K562 (cell line): ENCODE measurements around the gene SOCS3. TPM values are rescaled to one million over a fixed set of nuclear protein-coding genes. Genes with fewer than 3 reads are reported as not detected.
A peak's percentile ranks its signal among the peaks of the same experiment; 100 is the strongest.

Source experiments
- C11orf30 ChIP-seq: fragments of 450-650 bp; IDR thresholded peaks from 2 replicates; pipeline ENCODE4 v1.6.1; 2016; ENCODE audit warnings: low read depth, mild to moderate bottlenecking
- DACH1 ChIP-seq: fragments of 450-650 bp; IDR thresholded peaks from 2 replicates; pipeline ENCODE4 v1.6.1; 2018; ENCODE audit not compliant: partially characterized antibody
- GATA2 ChIP-seq: sonication (generic); formaldehyde crosslinking; IDR thresholded peaks from 2 replicates; pipeline ENCODE4 v1.4.0; 2020; ENCODE audit warnings: mild to moderate bottlenecking, missing genetic modification reagents
- KAT7 ChIP-seq: sonication (generic); formaldehyde crosslinking; IDR thresholded peaks from 2 replicates; pipeline ENCODE4 v1.8.0; 2022; ENCODE audit warnings: missing genetic modification reagents, mild to moderate bottlenecking, borderline replicate concordance
- KDM2B ChIP-seq: fragments of 250-450 bp; sonication (Bioruptor Pico); IDR thresholded peaks from 2 replicates; pipeline ENCODE4 v1.8.0; 2021; ENCODE audit warnings: mild to moderate bottlenecking, moderate library complexity
- KLF13 ChIP-seq: fragments of 450-650 bp; IDR thresholded peaks from 2 replicates; pipeline ENCODE4 v1.6.1; 2016; ENCODE audit warnings: missing genetic modification characterization, low read depth, mild to moderate bottlenecking, missing compliant biosample characterization, moderate library complexity, borderline replicate concordance
- LARP7 ChIP-seq: fragments of 450-650 bp; IDR thresholded peaks from 2 replicates; pipeline ENCODE4 v1.6.1; 2016
- NR4A1 ChIP-seq, 2 experiments: fragments of 250-450 bp in 1 of 2; fragments of 450-650 bp in 1 of 2; sonication (Bioruptor Pico) in 1 of 2; IDR thresholded peaks; 2 replicates each; pipeline versions ENCODE4 v1.4.0 to v1.6.1; 2016 to 2020; ENCODE audit warnings: mild to moderate bottlenecking in 2 of 2, missing compliant biosample characterization in 1 of 2, missing genetic modification characterization in 1 of 2, moderate library complexity in 1 of 2
- PBX2 ChIP-seq, 2 experiments: IDR thresholded peaks in 1 of 2; conservative IDR thresholded peaks in 1 of 2; 2 replicates each; pipeline ENCODE4 v1.6.1; 2016; ENCODE audit warnings: low read depth in 2 of 2, mild to moderate bottlenecking in 1 of 2, missing compliant biosample characterization in 1 of 2, missing genetic modification characterization in 1 of 2, moderate library complexity in 1 of 2
- POLR3A ChIP-seq: IDR thresholded peaks from 2 replicates; pipeline ENCODE4 v1.6.1; 2011; ENCODE audit warnings: borderline replicate concordance, mild to moderate bottlenecking, moderate library complexity; ENCODE audit not compliant: insufficient read length, insufficient read depth; ENCODE audit errors: extremely low read depth
- SMAD1 ChIP-seq: fragments of 150-350 bp; IDR thresholded peaks from 2 replicates; pipeline ENCODE4 v1.6.1; 2014; ENCODE audit warnings: low read length, low read depth; ENCODE audit not compliant: partially characterized antibody
- U2AF2 ChIP-seq: fragments of 200-400 bp; formaldehyde crosslinking; optimal IDR thresholded peaks from 2 replicates; pipeline ENCODE3; 2017; ENCODE audit warnings: low read depth, mild to moderate bottlenecking, low read length
- ZBTB9 ChIP-seq: fragments of 450-650 bp; formaldehyde crosslinking; IDR thresholded peaks from 2 replicates; pipeline ENCODE4 v1.4.0; 2020; ENCODE audit warnings: mild to moderate bottlenecking, moderate library complexity
- ZNF184 ChIP-seq: sonication (generic); formaldehyde crosslinking; IDR thresholded peaks from 2 replicates; pipeline ENCODE4 v1.5.0; 2020; ENCODE audit warnings: missing genetic modification reagents
- ZNF384 ChIP-seq: IDR thresholded peaks from 2 replicates; pipeline ENCODE4 v1.6.1; 2012; ENCODE audit warnings: low read depth, low read length, improper control_type of control experiment
- ZNF589 ChIP-seq: fragments of 200-800 bp; sonication (Bioruptor generic); IDR thresholded peaks from 2 replicates; pipeline ENCODE4 v1.6.1; 2016; ENCODE audit warnings: low read depth, missing genetic modification characterization, missing compliant biosample characterization
- polyA plus RNA-seq, 8 experiments: library from polyadenylated mRNA; depleted of rRNA in 4 of 8; stranded (reverse) in 5 of 8; unstranded in 3 of 8; fragments of >200 nt; fragmentation: Nextera tagmentation in 2 of 8; fragmentation: Illumina TruSeq in 1 of 8; extraction: Ambion mirVana in 2 of 8; extraction: Trizol in 1 of 8; gene quantifications; 2 replicates each; pipeline versions ENCODE4 v1.2.1 to v1.2.3, GENCODE V29; 2011 to 2014; ENCODE audit warnings: inconsistent platforms in 1 of 8, missing spikeins in 1 of 8
- total RNA-seq, 7 experiments: library from RNA; depleted of rRNA in 6 of 7; stranded (reverse); fragments of >200 nt in 6 of 7; fragmentation: Illumina TruSeq in 2 of 7; extraction: Trizol in 2 of 7; gene quantifications; 2 replicates each; pipeline versions ENCODE4 v1.2.1 to v1.2.3, GENCODE V29; 2011 to 2021; ENCODE audit warnings: low replicate concordance in 1 of 7
- TF ChIP-seq, protein P1 (sequence below): fragments of 250-450 bp; sonication (Bioruptor Pico); IDR thresholded peaks from 2 replicates; pipeline ENCODE4 v1.5.1; 2021; ENCODE audit warnings: mild to moderate bottlenecking
- TF ChIP-seq, protein P2 (sequence below): fragments of 450-650 bp; IDR thresholded peaks from 2 replicates; pipeline ENCODE4 v1.7.0; 2016; ENCODE audit warnings: borderline replicate concordance

The SOCS3 gene
- total and polyA plus RNA-seq, 9 of the 15 experiments (the other 6 are each of a cell fraction or from before 2014, with no cell fraction given) = 0.56 to 38.9 (median 13.7) TPM

GRCh38 chr17:78313735-78314648 is 45.9 kb downstream of the SOCS3 start (continued):
- TF ChIP-seq ZBTB9 (CRISPR knock-in tag) (peak; percentile 34; the same call in 1 of the 2 replicates), GATA2 (CRISPR knock-in tag) (no peak), ZNF384 (no peak), KAT7 (CRISPR knock-in tag) (no peak), POLR3A (no peak), SMAD1 (no peak), LARP7 (no peak), ZNF184 (CRISPR knock-in tag) (no peak), C11orf30 (no peak), PBX2 (CRISPR knock-in tag; IDR thresholded peaks at IDR 0.05; ENCODE audit: low read depth) (no peak), PBX2 (tag; conservative IDR thresholded peaks at IDR 0.05; ENCODE audit: low read depth) (no peak), KDM2B (CRISPR knock-in tag) (no peak), KLF13 (tag) (peak; percentile 73; the same call in 1 of the 2 replicates), DACH1 (peak; percentile 60), ZNF589 (no peak), NR4A1 (CRISPR knock-in tag; IDR thresholded peaks at IDR 0.05) (no peak), NR4A1 (tag; IDR thresholded peaks at IDR 0.05) (no peak), U2AF2 (no peak)
- TF ChIP-seq, protein P1, sequence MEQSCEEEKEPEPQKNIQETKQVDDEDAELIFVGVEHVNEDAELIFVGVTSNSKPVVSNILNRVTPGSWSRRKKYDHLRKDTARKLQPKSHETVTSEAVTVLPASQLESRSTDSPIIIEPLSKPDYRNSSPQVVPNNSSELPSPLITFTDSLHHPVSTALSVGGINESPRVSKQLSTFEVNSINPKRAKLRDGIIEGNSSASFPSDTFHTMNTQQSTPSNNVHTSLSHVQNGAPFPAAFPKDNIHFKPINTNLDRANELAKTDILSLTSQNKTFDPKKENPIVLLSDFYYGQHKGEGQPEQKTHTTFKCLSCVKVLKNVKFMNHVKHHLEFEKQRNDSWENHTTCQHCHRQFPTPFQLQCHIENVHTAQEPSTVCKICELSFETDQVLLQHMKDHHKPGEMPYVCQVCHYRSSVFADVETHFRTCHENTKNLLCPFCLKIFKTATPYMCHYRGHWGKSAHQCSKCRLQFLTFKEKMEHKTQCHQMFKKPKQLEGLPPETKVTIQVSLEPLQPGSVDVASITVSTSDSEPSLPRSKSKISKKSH (CRISPR knock-in tag) = no peak
- TF ChIP-seq, protein P2, sequence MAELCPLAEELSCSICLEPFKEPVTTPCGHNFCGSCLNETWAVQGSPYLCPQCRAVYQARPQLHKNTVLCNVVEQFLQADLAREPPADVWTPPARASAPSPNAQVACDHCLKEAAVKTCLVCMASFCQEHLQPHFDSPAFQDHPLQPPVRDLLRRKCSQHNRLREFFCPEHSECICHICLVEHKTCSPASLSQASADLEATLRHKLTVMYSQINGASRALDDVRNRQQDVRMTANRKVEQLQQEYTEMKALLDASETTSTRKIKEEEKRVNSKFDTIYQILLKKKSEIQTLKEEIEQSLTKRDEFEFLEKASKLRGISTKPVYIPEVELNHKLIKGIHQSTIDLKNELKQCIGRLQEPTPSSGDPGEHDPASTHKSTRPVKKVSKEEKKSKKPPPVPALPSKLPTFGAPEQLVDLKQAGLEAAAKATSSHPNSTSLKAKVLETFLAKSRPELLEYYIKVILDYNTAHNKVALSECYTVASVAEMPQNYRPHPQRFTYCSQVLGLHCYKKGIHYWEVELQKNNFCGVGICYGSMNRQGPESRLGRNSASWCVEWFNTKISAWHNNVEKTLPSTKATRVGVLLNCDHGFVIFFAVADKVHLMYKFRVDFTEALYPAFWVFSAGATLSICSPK = no peak
